ENCODE measurements around the gene RDH8.

RDH8 gene

GRCh38 chr19:9995999-9996398, 17.3 kb upstream of the RDH8 start:
- Mint-ChIP-seq H3K27ac (no peak overlapping the region), H3K4me3 (no peak overlapping the region), H3K36me3 (no peaks in the 10 kb centered on the region), H3K27me3 (peaks cover 51% of the 10 kb centered on the region), H3K4me1 (peaks cover 3% of the 10 kb centered on the region), H3K9me3 (no peaks in the 10 kb centered on the region)
- DNase-seq = no peak
- CTCF ChIA-PET = no interaction called here

- no peak for DNase-seq
- peaks cover 3% of the 10 kb centered on the region for H3K4me1 Mint-ChIP-seq
- H3K27me3 Mint-ChIP-seq = peaks cover 53% of the 10 kb centered on the region
- CTCF ChIA-PET = no interaction called here
- H3K9me3 Mint-ChIP-seq = no peaks in the 10 kb centered on the region
- no peaks in the 10 kb centered on the region for H3K36me3 Mint-ChIP-seq
- no peak overlapping the region for H3K4me3 Mint-ChIP-seq
- no peak overlapping the region for H3K27ac Mint-ChIP-seq
Measured at GRCh38 chr19:9996541-9996940, 16.7 kb upstream of the RDH8 start.

- Mint-ChIP-seq H3K4me1 (peaks cover 12% of the 10 kb centered on the region), H3K27me3 (peaks cover 53% of the 10 kb centered on the region), H3K36me3 (no peaks in the 10 kb centered on the region), H3K9me3 (no peaks in the 10 kb centered on the region), H3K4me3 (no peak overlapping the region), H3K27ac (no peak overlapping the region)
- CTCF ChIA-PET = interaction anchor here (0.6 to 3.3 kb wide), 12 partner anchors 15 to 295 kb away, joined by 3 to 21 read pairs (median 3); no protein-coding TSS in a partner anchor
- DNase-seq = peak; percentile 78
Measured at GRCh38 chr19:10000171-10000826, 13.0 kb upstream of the RDH8 start.

- Mint-ChIP-seq H3K27ac (no peak overlapping the region), H3K4me1 (peaks cover 12% of the 10 kb centered on the region), H3K9me3 (no peaks in the 10 kb centered on the region), H3K36me3 (no peaks in the 10 kb centered on the region), H3K27me3 (peaks cover 50% of the 10 kb centered on the region), H3K4me3 (no peak overlapping the region)
- DNase-seq = no peak
- CTCF ChIA-PET = interaction anchor here (0.8 to 3.3 kb wide), 2 partner anchors 70 to 126 kb away, joined by 3 to 21 read pairs; no protein-coding TSS in a partner anchor
Measured at GRCh38 chr19:10001899-10002298, 11.4 kb upstream of the RDH8 start.

- Mint-ChIP-seq H3K4me3 (no peak overlapping the region), H3K27ac (no peak overlapping the region), H3K36me3 (no peaks in the 10 kb centered on the region), H3K4me1 (peaks cover 12% of the 10 kb centered on the region), H3K27me3 (peaks cover 56% of the 10 kb centered on the region), H3K9me3 (no peaks in the 10 kb centered on the region)
- DNase-seq = no peak
- CTCF ChIA-PET = no interaction called here
Measured at GRCh38 chr19:10003271-10003670, 10.0 kb upstream of the RDH8 start.

- Mint-ChIP-seq H3K27me3 (peaks cover 56% of the 10 kb centered on the region), H3K27ac (no peak overlapping the region), H3K4me1 (peaks cover 13% of the 10 kb centered on the region), H3K9me3 (no peaks in the 10 kb centered on the region), H3K36me3 (no peaks in the 10 kb centered on the region), H3K4me3 (no peak overlapping the region)
- CTCF ChIA-PET = interaction anchor here (1.6 kb wide), 1 partner anchor 23 kb away, joined by 7 read pairs; no protein-coding TSS in a partner anchor
- DNase-seq = no peak
Measured at GRCh38 chr19:10004617-10005016, 8.7 kb upstream of the RDH8 start.

GRCh38 chr19:10005632-10006334, 7.5 kb upstream of the RDH8 start:
- H3K4me1 Mint-ChIP-seq = peaks cover 13% of the 10 kb centered on the region
- H3K27ac Mint-ChIP-seq = no peak overlapping the region
- no peaks in the 10 kb centered on the region for H3K9me3 Mint-ChIP-seq
- CTCF ChIA-PET = interaction anchor here (0.8 kb wide), 1 partner anchor 11 kb away, joined by 3 read pairs; no protein-coding TSS in a partner anchor
- DNase-seq = no peak
- no peak overlapping the region for H3K4me3 Mint-ChIP-seq
- peaks cover 58% of the 10 kb centered on the region for H3K27me3 Mint-ChIP-seq
- H3K36me3 Mint-ChIP-seq = no peaks in the 10 kb centered on the region

- no peak overlapping the region for H3K4me3 Mint-ChIP-seq
- CTCF ChIA-PET = no interaction called here
- peaks cover 63% of the 10 kb centered on the region for H3K27me3 Mint-ChIP-seq
- no peak overlapping the region for H3K27ac Mint-ChIP-seq
- no peak for DNase-seq
- no peaks in the 10 kb centered on the region for H3K9me3 Mint-ChIP-seq
- peaks cover 13% of the 10 kb centered on the region for H3K4me1 Mint-ChIP-seq
- H3K36me3 Mint-ChIP-seq = no peaks in the 10 kb centered on the region
Measured at GRCh38 chr19:10006335-10006708, 7.0 kb upstream of the RDH8 start.

GRCh38 chr19:10006752-10007323, 6.4 kb upstream of the RDH8 start:
- Mint-ChIP-seq H3K4me1 (peaks cover 13% of the 10 kb centered on the region), H3K36me3 (no peaks in the 10 kb centered on the region), H3K27ac (no peak overlapping the region), H3K4me3 (no peak overlapping the region), H3K27me3 (peaks cover 64% of the 10 kb centered on the region), H3K9me3 (no peaks in the 10 kb centered on the region)
- DNase-seq = no peak
- CTCF ChIA-PET = no interaction called here

GRCh38 chr19:10007371-10008183, 5.7 kb upstream of the RDH8 start:
- Mint-ChIP-seq H3K36me3 (no peaks in the 10 kb centered on the region), H3K27ac (no peak overlapping the region), H3K27me3 (peaks cover 70% of the 10 kb centered on the region), H3K4me1 (peaks cover 13% of the 10 kb centered on the region), H3K9me3 (no peaks in the 10 kb centered on the region), H3K4me3 (no peak overlapping the region)
- DNase-seq = no peak
- CTCF ChIA-PET = no interaction called here

- Mint-ChIP-seq H3K27me3 (peaks cover 74% of the 10 kb centered on the region), H3K27ac (no peak overlapping the region), H3K36me3 (no peaks in the 10 kb centered on the region), H3K4me3 (no peak overlapping the region), H3K4me1 (peaks cover 11% of the 10 kb centered on the region), H3K9me3 (no peaks in the 10 kb centered on the region)
- CTCF ChIA-PET = interaction anchor here (0.5 kb wide), 1 partner anchor 163 kb away, joined by 3 read pairs; no protein-coding TSS in a partner anchor
- DNase-seq = no peak
Measured at GRCh38 chr19:10008184-10008765, 5.0 kb upstream of the RDH8 start.

GRCh38 chr19:10009714-10010224, 3.5 kb upstream of the RDH8 start:
- H3K27me3 Mint-ChIP-seq = peaks cover 82% of the 10 kb centered on the region
- CTCF ChIA-PET = no interaction called here

GRCh38 chr19:10010247-10010691, 3.0 kb upstream of the RDH8 start, which contains the start of gene COL5A3:
COL5A3 (minus strand) TSS chr19:10010504; CDS start chr19:10010385, 119 bp downstream.
- DNase-seq = no peak
- CTCF ChIA-PET = no interaction called here
- Mint-ChIP-seq H3K36me3 (no peaks in the 10 kb centered on the region), H3K27me3 (peaks cover 81% of the 10 kb centered on the region), H3K9me3 (no peaks in the 10 kb centered on the region), H3K4me1 (peaks cover 4% of the 10 kb centered on the region), H3K4me3 (no peak within 1 kb of the TSS), H3K27ac (peak within 1 kb of the TSS; percentile 50)

More at GRCh38 chr19:10009714-10010224, 3.5 kb upstream of the RDH8 start:
- Mint-ChIP-seq H3K9me3 (no peaks in the 10 kb centered on the region), H3K4me3 (no peak overlapping the region), H3K4me1 (peaks cover 4% of the 10 kb centered on the region), H3K27ac (no peak overlapping the region), H3K36me3 (no peaks in the 10 kb centered on the region)
- no peak for DNase-seq

All from activated naive CD4-positive, alpha-beta T cell treated with anti-CD3 and anti-CD28 coated beads, Interleukin-2, amount 10 ng/mL, durations not matched to agents 7 days and 5 days (primary cell).